Hepatocyte (in vitro differentiated cells): ENCODE results near the gene LBX2. TPM values are rescaled to one million over a fixed set of nuclear protein-coding genes. Genes with fewer than 3 reads are reported as not detected.

Source experiments
- DNase-seq: peaks from one replicate; pipeline ENCODE4 v3.0.0-alpha.2; 2016; ENCODE audit warnings: low spot score
- H2AFZ ChIP-seq: fragments of 200-600 bp; sonication (generic); 2 replicates; pipeline ENCODE4 v1.6.0; 2016; ENCODE audit warnings: antibody characterized with exemption, mild to moderate bottlenecking
- H3K27ac ChIP-seq: fragments of 200-600 bp; sonication (generic); 2 replicates; pipeline ENCODE4 v1.5.1; 2016; ENCODE audit warnings: mild to moderate bottlenecking
- H3K27me3 ChIP-seq: fragments of 200-600 bp; sonication (generic); 2 replicates; pipeline ENCODE4 v1.6.1; 2016
- H3K36me3 ChIP-seq: fragments of 200-600 bp; sonication (generic); replicated peaks from 2 replicates; pipeline ENCODE4 v1.5.1; 2016; ENCODE audit warnings: low read depth; ENCODE audit not compliant: insufficient read depth
- H3K4me1 ChIP-seq: fragments of 200-600 bp; sonication (generic); 2 replicates; pipeline ENCODE4 v1.5.1; 2016; ENCODE audit warnings: mild to moderate bottlenecking, moderate library complexity; ENCODE audit not compliant: insufficient read depth
- H3K4me2 ChIP-seq: fragments of 200-600 bp; sonication (generic); 2 replicates; pipeline ENCODE4 v1.6.0; 2016
- H3K4me3 ChIP-seq: fragments of 200-600 bp; sonication (generic); 2 replicates; pipeline ENCODE4 v1.5.1; 2016; ENCODE audit warnings: mild to moderate bottlenecking
- H3K79me2 ChIP-seq: fragments of 200-600 bp; sonication (generic); 2 replicates; pipeline ENCODE4 v1.6.0; 2017; ENCODE audit warnings: mild to moderate bottlenecking
- H3K9me2 ChIP-seq: fragments of 200-600 bp; sonication (generic); replicated peaks from 2 replicates; pipeline ENCODE4 v1.6.0; 2017; ENCODE audit warnings: mild to moderate bottlenecking; ENCODE audit not compliant: insufficient read depth
- H3K9me3 ChIP-seq: fragments of 200-600 bp; sonication (generic); 2 replicates; pipeline ENCODE4 v1.5.1; 2016; ENCODE audit warnings: low read depth, mild to moderate bottlenecking
- H4K20me1 ChIP-seq: fragments of 200-600 bp; sonication (generic); 2 replicates; pipeline ENCODE4 v1.6.0; 2016; ENCODE audit warnings: mild to moderate bottlenecking; ENCODE audit not compliant: insufficient read depth, poor library complexity, severe bottlenecking
- CTCF ChIP-seq: fragments of 200-600 bp; sonication (generic); IDR thresholded peaks from 2 replicates; pipeline ENCODE4 v1.5.1; 2016; ENCODE audit warnings: antibody characterized with exemption, mild to moderate bottlenecking; ENCODE audit not compliant: poor library complexity
- EZH2 ChIP-seq: fragments of 200-600 bp; sonication (generic); IDR thresholded peaks from 2 replicates; pipeline ENCODE4 v1.6.1; 2016; ENCODE audit warnings: antibody characterized with exemption, mild to moderate bottlenecking, borderline replicate concordance
- EZH2phosphoT487 ChIP-seq: fragments of 200-600 bp; sonication (generic); IDR thresholded peaks from one replicate; pipeline ENCODE4 v1.6.1; 2018; ENCODE audit warnings: antibody characterized with exemption, mild to moderate bottlenecking, low read depth, moderate library complexity; ENCODE audit not compliant: unreplicated experiment, severe bottlenecking
- WGBS: methylation state at CpG from one replicate; pipeline ENCODE4 v1.1.6; 2016; ENCODE audit warnings: low lambda C conversion rate; ENCODE audit errors: missing lambda C conversion rate; 5-methylcytosine and 5-hydroxymethylcytosine counted together
- polyA plus RNA-seq: library from polyadenylated mRNA; unstranded; fragments of >200 nt; fragmentation: Nextera tagmentation; extraction: Ambion mirVana; gene quantifications from 2 replicates; pipeline ENCODE4 v1.2.1, GENCODE V29; 2016
- total RNA-seq: library from RNA; depleted of rRNA; stranded (reverse); fragments of >200 nt; gene quantifications from 2 replicates; pipeline ENCODE4 v1.2.3, GENCODE V29; 2014

Gene LBX2
- total and polyA plus RNA-seq, 2 experiments from 2014 or later = 2.5 to 5.2 TPM

GRCh38 chr2:74498500-74499266 lies 720 bp downstream of the LBX2 start:
- peaks cover 52% of the 10 kb centered on the region for H3K27me3 ChIP-seq
- no peak for DNase-seq
- TF ChIP-seq CTCF (no peak), EZH2 (peak; percentile 87), EZH2phosphoT487 (peak; percentile 15)

GRCh38 chr2:74497777-74498499 lies 1.5 kb downstream of the LBX2 start:
- WGBS = 6% methylated on average over 56 of the region's 61 CpGs
- DNase-seq = no peak
- Histone ChIP-seq H3K4me3 (peak overlapping the region; percentile 60), H3K9me2 (no peaks in the 10 kb centered on the region), H3K27ac (no peak overlapping the region), H3K4me2 (peak overlapping the region; percentile 98), H3K36me3 (no peaks in the 10 kb centered on the region), H3K27me3 (peaks cover 52% of the 10 kb centered on the region), H2AFZ (peak overlapping the region; percentile 28), H3K4me1 (peaks cover 39% of the 10 kb centered on the region), H4K20me1 (no peaks in the 10 kb centered on the region), H3K79me2 (peaks cover 4% of the 10 kb centered on the region), H3K9me3 (no peaks in the 10 kb centered on the region)
- no peak for TF ChIP-seq CTCF
- no peak for TF ChIP-seq EZH2
- TF ChIP-seq EZH2phosphoT487 = no peak

More at GRCh38 chr2:74498500-74499266, 720 bp downstream of the LBX2 start:
- H3K9me3 ChIP-seq = no peaks in the 10 kb centered on the region
- H3K4me1 ChIP-seq = peaks cover 43% of the 10 kb centered on the region
- H3K79me2 ChIP-seq = peaks cover 6% of the 10 kb centered on the region
- peak overlapping the region; percentile 98 for H3K4me2 ChIP-seq
- peak overlapping the region; percentile 39 for H3K27ac ChIP-seq
- H3K36me3 ChIP-seq = no peaks in the 10 kb centered on the region
- H3K4me3 ChIP-seq = peak overlapping the region; percentile 60
- no peaks in the 10 kb centered on the region for H3K9me2 ChIP-seq
- WGBS = 3% methylated on average over 40 of the region's 41 CpGs
- peak overlapping the region; percentile 72 for H2AFZ ChIP-seq
- no peaks in the 10 kb centered on the region for H4K20me1 ChIP-seq

- no peaks in the 10 kb centered on the region for H3K9me3 ChIP-seq
- H3K27me3 ChIP-seq = peaks cover 52% of the 10 kb centered on the region
- H3K79me2 ChIP-seq = peaks cover 4% of the 10 kb centered on the region
- H3K4me3 ChIP-seq = no peak overlapping the region
- no peaks in the 10 kb centered on the region for H3K9me2 ChIP-seq
- H3K4me2 ChIP-seq = peak overlapping the region; percentile 98
- no peak overlapping the region for H2AFZ ChIP-seq
- no peaks in the 10 kb centered on the region for H3K36me3 ChIP-seq
- no peaks in the 10 kb centered on the region for H4K20me1 ChIP-seq
- H3K4me1 ChIP-seq = peaks cover 37% of the 10 kb centered on the region
- no peak overlapping the region for H3K27ac ChIP-seq
- no peak for DNase-seq
- TF ChIP-seq EZH2 = peak; percentile 13
- no peak for TF ChIP-seq CTCF
- 71% methylated on average over 19 of the region's 19 CpGs for WGBS
Measured at GRCh38 chr2:74496997-74497776, 2.2 kb downstream of the LBX2 start.
